Measurements from ENCODE around the gene ZNHIT2. TPM values are rescaled to one million over a fixed set of nuclear protein-coding genes. Genes with fewer than 3 reads are reported as not detected.
A peak's percentile ranks its signal among the peaks of the same experiment; 100 is the strongest.

ZNHIT2 gene
- total and polyA plus RNA-seq, 2 of the 13 experiments (the other 11 are each of a cell fraction or from before 2014, with no cell fraction given): 1.1 to 6.5 TPM

DNA sequence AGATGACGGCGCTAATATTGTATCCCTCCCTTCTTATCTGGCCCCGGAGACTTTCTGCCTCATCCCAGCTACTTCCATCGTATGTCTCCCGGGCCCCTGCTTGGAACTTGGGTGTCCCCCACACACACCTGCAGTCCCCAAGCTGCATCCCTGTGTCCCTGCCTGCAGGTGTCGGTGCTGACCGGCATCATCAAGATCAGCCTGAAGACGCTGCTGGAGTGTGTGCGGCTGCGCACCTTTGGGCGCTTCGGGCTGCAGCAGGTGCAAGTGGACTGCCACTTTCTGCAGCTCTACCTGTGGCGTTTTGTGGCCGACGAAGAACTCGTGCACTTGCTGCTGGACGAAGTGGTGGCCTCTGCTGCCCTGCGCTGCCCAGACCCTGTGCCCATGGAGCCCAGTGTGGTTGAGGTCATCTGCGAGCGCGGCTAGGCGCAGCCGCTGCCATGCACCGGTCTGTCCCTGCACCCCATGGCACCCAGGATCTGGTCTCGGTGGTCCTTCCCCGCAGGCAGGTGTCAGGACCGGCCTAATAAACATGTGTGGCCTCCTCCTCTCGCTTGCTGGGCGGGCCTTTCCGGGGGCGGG lies 6.2 kb downstream of the ZNHIT2 start (continued):
- TF ChIP-seq, protein P1, sequence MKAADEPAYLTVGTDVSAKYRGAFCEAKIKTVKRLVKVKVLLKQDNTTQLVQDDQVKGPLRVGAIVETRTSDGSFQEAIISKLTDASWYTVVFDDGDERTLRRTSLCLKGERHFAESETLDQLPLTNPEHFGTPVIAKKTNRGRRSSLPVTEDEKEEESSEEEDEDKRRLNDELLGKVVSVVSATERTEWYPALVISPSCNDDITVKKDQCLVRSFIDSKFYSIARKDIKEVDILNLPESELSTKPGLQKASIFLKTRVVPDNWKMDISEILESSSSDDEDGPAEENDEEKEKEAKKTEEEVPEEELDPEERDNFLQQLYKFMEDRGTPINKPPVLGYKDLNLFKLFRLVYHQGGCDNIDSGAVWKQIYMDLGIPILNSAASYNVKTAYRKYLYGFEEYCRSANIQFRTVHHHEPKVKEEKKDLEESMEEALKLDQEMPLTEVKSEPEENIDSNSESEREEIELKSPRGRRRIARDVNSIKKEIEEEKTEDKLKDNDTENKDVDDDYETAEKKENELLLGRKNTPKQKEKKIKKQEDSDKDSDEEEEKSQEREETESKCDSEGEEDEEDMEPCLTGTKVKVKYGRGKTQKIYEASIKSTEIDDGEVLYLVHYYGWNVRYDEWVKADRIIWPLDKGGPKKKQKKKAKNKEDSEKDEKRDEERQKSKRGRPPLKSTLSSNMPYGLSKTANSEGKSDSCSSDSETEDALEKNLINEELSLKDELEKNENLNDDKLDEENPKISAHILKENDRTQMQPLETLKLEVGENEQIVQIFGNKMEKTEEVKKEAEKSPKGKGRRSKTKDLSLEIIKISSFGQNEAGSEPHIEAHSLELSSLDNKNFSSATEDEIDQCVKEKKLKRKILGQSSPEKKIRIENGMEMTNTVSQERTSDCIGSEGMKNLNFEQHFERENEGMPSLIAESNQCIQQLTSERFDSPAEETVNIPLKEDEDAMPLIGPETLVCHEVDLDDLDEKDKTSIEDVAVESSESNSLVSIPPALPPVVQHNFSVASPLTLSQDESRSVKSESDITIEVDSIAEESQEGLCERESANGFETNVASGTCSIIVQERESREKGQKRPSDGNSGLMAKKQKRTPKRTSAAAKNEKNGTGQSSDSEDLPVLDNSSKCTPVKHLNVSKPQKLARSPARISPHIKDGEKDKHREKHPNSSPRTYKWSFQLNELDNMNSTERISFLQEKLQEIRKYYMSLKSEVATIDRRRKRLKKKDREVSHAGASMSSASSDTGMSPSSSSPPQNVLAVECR (CRISPR knock-in tag; IDR thresholded peaks at IDR 0.05; ENCODE audit: borderline replicate concordance): peak; percentile 59; the same call in 1 of the 2 replicates
- TF ChIP-seq SMAD9 (CRISPR knock-in tag; IDR thresholded peaks at IDR 0.05) (0 out of 2 replicates have a peak, but pooled peaks have one; percentile 60), ZZZ3 (CRISPR knock-in tag; IDR thresholded peaks at IDR 0.05; ENCODE audit: borderline replicate concordance) (0 out of 2 replicates have a peak, but pooled peaks have one; percentile 42), KLF11 (CRISPR knock-in tag; IDR thresholded peaks at IDR 0.05) (no peak), PTBP1 (IDR thresholded peaks at IDR 0.05; ENCODE audit: low read depth, low read length, poor library complexity, severe bottlenecking) (peak; percentile 19), TMF1 (CRISPR knock-in tag; IDR thresholded peaks at IDR 0.05; ENCODE audit: low read depth) (0 out of 2 replicates have a peak, but pooled peaks have one; percentile 14), RBM39 (IDR thresholded peaks at IDR 0.05; ENCODE audit: low read depth, low read length, poor library complexity, severe bottlenecking) (no peak), GPN1 (CRISPR knock-in tag; IDR thresholded peaks at IDR 0.05; ENCODE audit: borderline replicate concordance) (0 out of 2 replicates have a peak, but pooled peaks have one; percentile 35), ZBTB20 (CRISPR knock-in tag; IDR thresholded peaks at IDR 0.05; ENCODE audit: borderline replicate concordance, low read depth) (no peak), ZNF615 (CRISPR knock-in tag; IDR thresholded peaks at IDR 0.05; ENCODE audit: borderline replicate concordance) (no peak), YEATS4 (CRISPR knock-in tag; IDR thresholded peaks at IDR 0.05; ENCODE audit: borderline replicate concordance) (no peak), ATAD3A (CRISPR knock-in tag; IDR thresholded peaks at IDR 0.05) (no peak), POLR2AphosphoS5 (IDR thresholded peaks at IDR 0.05; ENCODE audit: low read depth, low read length) (no peak), SIN3B (IDR thresholded peaks at IDR 0.05; ENCODE audit: low read length) (no peak), SMAD3 (CRISPR knock-in tag; IDR thresholded peaks at IDR 0.05) (no peak), TOPORS (CRISPR knock-in tag; IDR thresholded peaks at IDR 0.05) (peak; percentile 31; the same call in 1 of the 2 replicates), HNF4G (IDR thresholded peaks at IDR 0.05; ENCODE audit: borderline replicate concordance, low read depth, low read length) (no peak), HNF4G (CRISPR knock-in tag; IDR thresholded peaks at IDR 0.05; ENCODE audit: borderline replicate concordance, low read depth) (no peak), KDM5A (IDR thresholded peaks at IDR 0.05; ENCODE audit: borderline replicate concordance, low read length) (no peak), ZNF761 (CRISPR knock-in tag; conservative IDR thresholded peaks at IDR 0.05) (0 out of 2 replicates have a peak, but pooled peaks have one; percentile 17), ZNF563 (CRISPR knock-in tag; IDR thresholded peaks at IDR 0.05) (0 out of 2 replicates have a peak, but pooled peaks have one; percentile 16)
- TF ChIP-seq, protein P2, sequence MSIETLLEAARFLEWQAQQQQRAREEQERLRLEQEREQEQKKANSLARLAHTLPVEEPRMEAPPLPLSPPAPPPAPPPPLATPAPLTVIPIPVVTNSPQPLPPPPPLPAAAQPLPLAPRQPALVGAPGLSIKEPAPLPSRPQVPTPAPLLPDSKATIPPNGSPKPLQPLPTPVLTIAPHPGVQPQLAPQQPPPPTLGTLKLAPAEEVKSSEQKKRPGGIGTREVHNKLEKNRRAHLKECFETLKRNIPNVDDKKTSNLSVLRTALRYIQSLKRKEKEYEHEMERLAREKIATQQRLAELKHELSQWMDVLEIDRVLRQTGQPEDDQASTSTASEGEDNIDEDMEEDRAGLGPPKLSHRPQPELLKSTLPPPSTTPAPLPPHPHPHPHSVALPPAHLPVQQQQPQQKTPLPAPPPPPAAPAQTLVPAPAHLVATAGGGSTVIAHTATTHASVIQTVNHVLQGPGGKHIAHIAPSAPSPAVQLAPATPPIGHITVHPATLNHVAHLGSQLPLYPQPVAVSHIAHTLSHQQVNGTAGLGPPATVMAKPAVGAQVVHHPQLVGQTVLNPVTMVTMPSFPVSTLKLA (IDR thresholded peaks at IDR 0.05): 0 out of 2 replicates have a peak, but pooled peaks have one; percentile 13
- TF ChIP-seq, protein P3, sequence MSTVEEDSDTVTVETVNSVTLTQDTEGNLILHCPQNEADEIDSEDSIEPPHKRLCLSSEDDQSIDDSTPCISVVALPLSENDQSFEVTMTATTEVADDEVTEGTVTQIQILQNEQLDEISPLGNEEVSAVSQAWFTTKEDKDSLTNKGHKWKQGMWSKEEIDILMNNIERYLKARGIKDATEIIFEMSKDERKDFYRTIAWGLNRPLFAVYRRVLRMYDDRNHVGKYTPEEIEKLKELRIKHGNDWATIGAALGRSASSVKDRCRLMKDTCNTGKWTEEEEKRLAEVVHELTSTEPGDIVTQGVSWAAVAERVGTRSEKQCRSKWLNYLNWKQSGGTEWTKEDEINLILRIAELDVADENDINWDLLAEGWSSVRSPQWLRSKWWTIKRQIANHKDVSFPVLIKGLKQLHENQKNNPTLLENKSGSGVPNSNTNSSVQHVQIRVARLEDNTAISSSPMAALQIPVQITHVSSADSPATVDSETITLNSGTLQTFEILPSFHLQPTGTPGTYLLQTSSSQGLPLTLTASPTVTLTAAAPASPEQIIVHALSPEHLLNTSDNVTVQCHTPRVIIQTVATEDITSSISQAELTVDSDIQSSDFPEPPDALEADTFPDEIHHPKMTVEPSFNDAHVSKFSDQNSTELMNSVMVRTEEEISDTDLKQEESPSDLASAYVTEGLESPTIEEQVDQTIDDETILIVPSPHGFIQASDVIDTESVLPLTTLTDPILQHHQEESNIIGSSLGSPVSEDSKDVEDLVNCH (CRISPR knock-in tag; IDR thresholded peaks at IDR 0.05): no peak
